Urinary bladder (tissue), 4 donors: ENCODE results near the gene DCANP1. TPM values are rescaled to one million over a fixed set of nuclear protein-coding genes. Genes with fewer than 3 reads are reported as not detected.

Experiments
- DNase-seq: peaks from one replicate; pipeline ENCODE4 v3.0.0-alpha.2; 2015; ENCODE audit errors: extremely low spot score
- H3K27ac ChIP-seq: one replicate; pipeline ENCODE4 v1.5.1; 2013; ENCODE audit warnings: low read depth, mild to moderate bottlenecking, moderate library complexity
- H3K36me3 ChIP-seq: one replicate; pipeline ENCODE4 v1.6.1; 2013; ENCODE audit warnings: mild to moderate bottlenecking, moderate library complexity; ENCODE audit not compliant: insufficient read depth
- H3K4me1 ChIP-seq: one replicate; pipeline ENCODE4 v1.6.1; 2013; ENCODE audit warnings: mild to moderate bottlenecking, moderate library complexity; ENCODE audit not compliant: insufficient read depth
- H3K4me3 ChIP-seq: one replicate; pipeline ENCODE4 v1.5.1; 2013; ENCODE audit warnings: low read depth, low read length
- WGBS: extraction: QIAGEN DNeasy Blood & Tissue Kit; methylation state at CpG from one replicate; pipeline ENCODE4 v1.1.7; 2013; 5-methylcytosine and 5-hydroxymethylcytosine counted together
- polyA plus RNA-seq: library from polyadenylated mRNA; stranded (reverse); fragments of 200-250 nt; gene quantifications from one replicate; pipeline ENCODE4 v1.2.3, GENCODE V29; 2013
- small RNA-seq: library from RNA; depleted of rRNA; stranded (forward); fragments of <200 nt; gene quantifications from one replicate; pipeline ENCODE3, GENCODE V24; 2014
- total RNA-seq: library from RNA; depleted of rRNA; stranded (reverse); fragments of >200 nt; gene quantifications from one replicate; pipeline ENCODE4 v1.2.3, GENCODE V29; 2014
- donor health status: healthy with polysubstance abuse.
- donor health status: healthy.

The DCANP1 gene
- total and polyA plus RNA-seq, 2 donors = 0.16 TPM; not detected in 1

DNA sequence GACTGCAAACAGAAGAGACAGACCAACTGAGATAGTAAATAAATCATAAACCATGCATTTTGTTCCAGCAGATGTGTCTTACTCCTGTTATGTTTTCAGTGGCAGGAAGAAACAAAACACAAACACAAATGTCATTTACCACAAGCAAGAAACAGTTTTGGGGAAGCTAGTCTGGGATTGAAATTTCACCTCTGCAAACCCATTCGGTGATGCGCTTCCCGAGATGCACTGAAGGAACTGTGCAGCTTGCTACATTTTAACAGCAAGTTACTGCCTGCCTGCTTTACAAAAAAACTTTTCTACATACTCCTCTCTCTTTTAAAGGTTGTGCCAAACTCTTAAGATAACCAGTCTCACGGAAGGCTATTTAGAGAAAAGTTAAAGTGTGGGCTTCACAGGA is 51.3 kb downstream of the DCANP1 start:
- no peaks in the 10 kb centered on the region for H3K36me3 ChIP-seq
- peaks cover 4% of the 10 kb centered on the region for H3K4me1 ChIP-seq
- no peak overlapping the region for H3K4me3 ChIP-seq
- DNase-seq = no peak
- 33% methylated on average over 4 of the region's 4 CpGs for WGBS
- H3K27ac ChIP-seq = no peak overlapping the region

- Histone ChIP-seq H3K27ac (no peak overlapping the region), H3K36me3 (no peaks in the 10 kb centered on the region), H3K4me1 (peaks cover 4% of the 10 kb centered on the region), H3K4me3 (no peak overlapping the region)
- 73% methylated on average over 5 of the region's 5 CpGs for WGBS
- no peak for DNase-seq
Measured at GRCh38 chr5:135395451-135395850, 51.7 kb downstream of the DCANP1 start.

Small RNAs within 50 kb of the gene (small RNA-seq; reads per million reads assigned to genes)
- gene DCANP1 = not detected

Other genes starting within 250 kb of the DCANP1 start
- 150 TPM for gene MACROH2A1, start 48.1 kb downstream of the DCANP1 start, total RNA-seq
- gene MACROH2A1, start 48.1 kb downstream of the DCANP1 start, polyA plus RNA-seq = 122 TPM
- 0.37 TPM for gene TIFAB, start 5.0 kb upstream of the DCANP1 start, total RNA-seq
- 0.05 TPM for gene TIFAB, start 5.0 kb upstream of the DCANP1 start, polyA plus RNA-seq
- not detected for gene NEUROG1, start 88.6 kb upstream of the DCANP1 start, total RNA-seq
- gene NEUROG1, start 88.6 kb upstream of the DCANP1 start, polyA plus RNA-seq = not detected
- 16.0 TPM for gene CXCL14, start 131.6 kb upstream of the DCANP1 start, total RNA-seq
- gene CXCL14, start 131.6 kb upstream of the DCANP1 start, polyA plus RNA-seq = 107 TPM